8988T (cell line): ENCODE results near the gene SLC4A2.
A peak's percentile ranks its signal among the peaks of the same experiment; 100 is the strongest.
"Not testable (repeated sequence)": the region's sequence is repeated elsewhere in the genome, so short reads cannot be mapped to it uniquely, and the experiment has no call there.

ENCODE experiments used
- DNase-seq: peaks from one replicate; pipeline ENCODE4 v3.0.0; 2011

The SLC4A2 gene

DNA sequence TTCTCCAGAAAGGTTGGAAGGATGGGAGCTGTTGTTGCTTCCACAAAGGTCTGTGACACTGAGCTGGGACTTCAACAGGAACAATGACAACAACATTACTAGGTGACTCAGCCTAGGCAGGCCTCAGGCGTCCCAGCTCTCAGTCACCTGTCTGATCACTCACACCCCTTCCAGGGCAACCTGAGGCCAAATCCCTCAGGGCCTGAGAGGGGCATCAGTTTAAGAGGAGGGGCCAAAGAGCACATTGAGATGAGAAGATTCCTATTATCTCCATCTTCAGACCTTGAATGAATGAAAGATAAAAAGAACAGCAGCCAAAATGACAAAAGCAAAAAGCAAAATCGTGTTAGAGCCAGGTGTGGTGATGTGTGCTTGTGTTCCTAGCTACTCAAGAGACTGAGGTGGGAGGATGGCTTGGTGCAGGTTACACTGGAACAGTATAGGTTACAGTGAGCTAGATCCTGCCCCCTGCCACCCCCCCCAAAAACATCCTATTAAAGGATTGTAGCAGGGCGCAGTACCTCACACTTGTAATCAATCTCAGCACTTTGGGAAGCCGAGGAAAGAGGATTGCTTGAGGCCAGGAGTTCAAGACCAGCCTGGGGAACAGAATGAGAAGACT lies 34.8 kb upstream of the SLC4A2 start, which contains the start of gene ATG9B:
ATG9B (minus strand) TSS at position 60 of the 622 bp plus-strand sequence. CDS start 71 bp downstream, outside the sequence.
- no peak for DNase-seq

DNA sequence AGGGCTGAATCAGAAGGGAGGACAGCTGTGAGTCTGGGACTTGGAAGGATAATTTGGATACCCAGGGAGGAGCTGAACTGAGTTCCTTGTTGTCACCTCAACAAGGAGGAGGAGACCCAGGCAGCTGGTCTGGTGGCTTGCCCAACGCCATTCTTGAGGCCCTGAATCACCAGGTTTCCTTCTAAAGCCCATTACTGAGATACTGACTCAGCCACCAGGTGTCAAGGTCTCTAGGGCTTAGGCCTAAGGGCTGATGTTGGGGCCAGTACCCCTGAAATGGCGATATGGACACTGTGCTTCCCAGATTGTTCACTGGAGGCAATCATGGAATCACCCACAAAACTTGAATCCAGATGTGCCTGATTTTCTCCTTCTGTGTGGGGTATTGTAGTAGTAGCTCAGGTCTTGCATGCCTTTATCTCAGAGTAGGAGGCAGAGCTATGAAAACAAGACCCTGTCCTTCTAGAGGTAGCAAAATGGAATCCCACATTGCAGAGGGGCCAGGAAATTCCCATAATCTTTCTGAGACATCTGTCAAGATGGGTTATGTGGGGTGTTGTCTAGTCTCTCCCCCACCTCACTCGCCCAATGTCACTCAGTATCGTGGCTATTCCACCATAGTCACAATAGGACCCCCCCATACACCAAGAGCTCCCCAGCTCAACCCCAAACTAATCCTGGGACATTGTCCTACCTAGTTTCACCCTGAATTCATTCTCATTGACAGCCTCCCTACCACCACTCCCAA lies 33.3 kb upstream of the SLC4A2 start:
- no peak for DNase-seq

GRCh38 chr7:151026771-151027727 lies 32.3 kb upstream of the SLC4A2 start:
- not testable (repeated sequence) for DNase-seq

DNA sequence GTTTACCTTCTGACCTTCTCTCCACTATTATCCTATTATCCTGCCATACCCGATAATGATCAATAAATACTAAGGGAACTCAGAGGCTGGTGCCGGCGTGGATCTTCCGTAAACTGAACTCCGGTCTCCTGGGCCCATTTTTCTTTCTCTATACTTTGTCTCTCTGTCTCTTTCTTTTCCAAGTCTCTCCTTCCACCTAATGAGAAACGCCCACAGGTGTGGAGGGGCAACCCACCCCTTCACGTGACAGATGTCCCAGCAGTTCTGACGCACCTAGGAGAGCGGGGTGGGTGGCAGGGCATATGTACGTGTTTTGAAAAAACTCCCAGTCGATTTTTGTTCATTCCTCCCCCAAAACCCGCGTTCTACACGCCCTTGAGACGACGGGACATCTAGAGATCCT lies 31.7 kb upstream of the SLC4A2 start:
- DNase-seq, result not testable (repeated sequence)

DNA sequence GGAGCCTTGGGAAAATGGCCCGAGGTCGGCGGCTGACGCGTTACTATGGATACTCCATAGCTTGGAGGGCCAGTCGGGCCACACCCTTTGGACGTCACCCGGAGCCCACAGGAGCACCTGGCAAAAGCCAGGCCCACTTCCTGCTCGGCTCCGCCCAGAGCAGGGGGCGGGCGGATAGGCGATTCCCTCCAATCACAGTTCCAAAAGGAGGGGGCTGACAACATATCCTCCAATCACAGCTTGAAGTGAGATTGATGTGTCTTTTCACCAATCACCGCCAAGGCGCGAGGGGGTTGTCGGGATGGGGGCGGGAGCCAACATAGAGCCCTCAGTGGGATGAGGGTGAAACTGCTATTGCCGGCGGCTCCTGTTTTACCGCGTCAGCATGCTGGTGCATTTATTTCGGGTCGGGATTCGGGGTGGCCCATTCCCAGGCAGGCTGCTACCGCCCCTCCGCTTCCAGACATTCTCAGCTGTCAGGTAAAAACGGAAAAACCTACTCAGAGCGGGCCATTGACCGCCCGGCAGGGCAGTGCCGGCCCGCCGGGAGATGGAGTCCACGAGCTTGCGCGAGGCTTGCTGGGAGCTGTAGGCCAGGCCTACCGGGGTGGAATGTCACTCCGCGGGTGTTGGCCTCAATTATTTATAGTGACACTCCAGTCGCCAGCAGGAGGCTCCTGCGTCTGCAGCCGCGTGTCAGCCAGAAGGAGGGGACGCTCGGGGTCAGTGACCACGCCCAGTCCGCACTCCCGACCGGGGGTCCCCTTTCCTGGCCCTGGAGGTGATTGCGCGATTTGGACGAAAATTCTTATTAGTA lies 31.1 kb upstream of the SLC4A2 start, which contains the start of gene ABCB8:
ABCB8 (plus strand) TSS at position 320 of the 817 bp plus-strand sequence; CDS start at position 386, 66 bp downstream.
- DNase-seq, result peak; percentile 91

DNA sequence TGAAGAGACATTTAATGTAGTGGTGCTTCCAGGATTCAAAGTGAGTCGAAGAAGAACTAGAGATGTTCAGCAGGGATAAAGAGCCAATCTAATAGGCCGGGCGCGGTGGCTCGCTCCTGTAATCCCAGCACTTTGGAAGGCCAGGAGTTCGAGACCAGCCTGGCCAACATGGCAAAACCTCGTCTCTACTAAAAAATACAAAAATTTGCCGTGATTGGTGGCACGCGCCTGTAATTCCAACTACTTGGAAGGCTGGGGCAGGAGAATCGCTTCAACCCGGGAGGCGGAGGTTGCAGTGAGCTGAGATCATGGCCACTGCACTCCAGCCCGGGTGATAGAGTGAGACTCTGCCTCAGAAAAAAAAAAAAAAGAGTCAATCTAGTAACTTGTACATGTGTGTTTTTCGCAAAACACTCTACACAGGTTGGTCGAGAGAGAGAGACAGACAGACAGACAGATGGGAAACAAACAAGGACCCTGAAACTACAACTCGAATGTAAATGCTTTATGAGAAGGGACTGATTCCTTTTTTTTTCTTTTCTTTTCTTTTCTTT lies 30.4 kb upstream of the SLC4A2 start:
- DNase-seq, result no peak

GRCh38 chr7:151031011-151031410 lies 28.4 kb upstream of the SLC4A2 start:
- no peak for DNase-seq

DNA sequence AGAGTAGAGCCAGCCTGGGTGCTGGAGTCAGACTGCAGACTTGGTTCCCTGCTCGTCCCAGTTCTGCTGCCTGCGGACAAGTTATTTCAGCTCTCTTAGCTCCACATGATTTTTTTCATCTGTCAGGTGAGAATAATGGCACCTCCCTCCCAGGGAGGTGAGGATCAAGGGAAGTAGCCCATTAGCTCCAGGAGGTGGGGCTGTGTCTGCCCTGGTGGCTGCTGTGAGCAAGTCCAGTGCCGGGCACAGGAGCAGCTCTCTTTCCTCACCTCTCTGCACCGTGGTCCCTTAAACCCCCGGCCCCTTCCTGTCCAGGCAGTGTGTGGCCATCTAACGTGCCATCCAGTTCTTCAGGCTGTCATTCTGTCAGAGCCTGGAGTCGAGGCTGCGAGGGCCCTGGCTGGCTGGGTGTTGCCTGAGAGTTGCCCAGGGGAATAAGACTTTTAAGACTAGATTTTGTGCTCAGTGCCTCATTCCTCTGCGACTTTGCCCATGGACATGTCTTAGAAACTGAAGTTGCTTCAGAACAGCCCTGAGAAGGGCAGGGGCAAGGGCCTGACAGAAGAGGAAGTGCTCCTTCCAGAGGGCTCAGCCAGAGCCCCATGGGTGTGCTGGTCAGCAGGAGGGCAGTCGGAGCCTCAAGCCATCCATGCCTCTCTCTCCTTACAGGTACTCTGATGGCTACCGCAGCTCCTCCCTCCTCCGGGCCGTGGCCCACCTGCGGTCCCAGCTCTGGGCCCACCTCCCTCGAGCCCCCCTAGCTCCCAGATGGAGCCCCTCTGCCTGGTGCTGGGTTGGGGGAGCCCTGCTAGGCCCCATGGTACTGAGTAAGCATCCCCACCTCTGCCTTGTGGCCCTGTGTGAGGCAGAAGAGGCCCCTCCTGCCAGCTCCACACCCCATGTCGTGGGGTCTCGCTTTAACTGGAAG lies 26.2 kb upstream of the SLC4A2 start:
- DNase-seq, result peak; percentile 71

GRCh38 chr7:151033864-151034249 lies 25.5 kb upstream of the SLC4A2 start:
- DNase-seq, result no peak

DNA sequence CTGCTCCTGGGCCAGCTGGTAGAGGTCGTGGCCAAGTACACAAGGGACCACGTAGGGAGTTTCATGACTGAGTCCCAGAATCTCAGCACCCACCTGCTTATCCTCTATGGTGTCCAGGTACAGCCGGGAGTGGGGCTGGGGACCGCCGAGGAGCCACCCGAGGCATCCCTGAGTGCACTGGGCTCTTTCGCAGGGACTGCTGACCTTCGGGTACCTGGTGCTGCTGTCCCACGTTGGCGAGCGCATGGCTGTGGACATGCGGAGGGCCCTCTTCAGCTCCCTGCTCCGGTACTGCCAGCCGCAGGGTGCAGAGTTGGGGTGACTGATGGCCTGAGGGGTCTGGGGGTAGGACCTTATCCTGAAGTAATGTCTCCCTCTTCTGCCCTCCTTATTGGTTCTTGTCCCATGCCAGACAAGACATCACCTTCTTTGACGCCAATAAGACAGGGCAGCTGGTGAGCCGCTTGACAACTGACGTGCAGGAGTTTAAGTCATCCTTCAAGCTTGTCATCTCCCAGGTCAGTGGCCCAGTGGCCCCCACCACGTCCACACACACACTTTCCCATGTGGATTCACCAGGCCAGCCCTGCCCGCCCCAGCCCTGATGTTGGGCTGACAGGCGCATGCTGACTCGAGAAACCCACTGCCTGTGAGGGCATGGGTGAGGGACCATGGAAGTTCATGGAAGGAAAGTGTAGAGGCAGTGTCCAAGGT lies 24.9 kb upstream of the SLC4A2 start:
- DNase-seq, result no peak

GRCh38 chr7:151035026-151035717 lies 24.2 kb upstream of the SLC4A2 start:
- DNase-seq, result no peak

GRCh38 chr7:151035902-151036301 lies 23.5 kb upstream of the SLC4A2 start:
- DNase-seq, result no peak

DNA sequence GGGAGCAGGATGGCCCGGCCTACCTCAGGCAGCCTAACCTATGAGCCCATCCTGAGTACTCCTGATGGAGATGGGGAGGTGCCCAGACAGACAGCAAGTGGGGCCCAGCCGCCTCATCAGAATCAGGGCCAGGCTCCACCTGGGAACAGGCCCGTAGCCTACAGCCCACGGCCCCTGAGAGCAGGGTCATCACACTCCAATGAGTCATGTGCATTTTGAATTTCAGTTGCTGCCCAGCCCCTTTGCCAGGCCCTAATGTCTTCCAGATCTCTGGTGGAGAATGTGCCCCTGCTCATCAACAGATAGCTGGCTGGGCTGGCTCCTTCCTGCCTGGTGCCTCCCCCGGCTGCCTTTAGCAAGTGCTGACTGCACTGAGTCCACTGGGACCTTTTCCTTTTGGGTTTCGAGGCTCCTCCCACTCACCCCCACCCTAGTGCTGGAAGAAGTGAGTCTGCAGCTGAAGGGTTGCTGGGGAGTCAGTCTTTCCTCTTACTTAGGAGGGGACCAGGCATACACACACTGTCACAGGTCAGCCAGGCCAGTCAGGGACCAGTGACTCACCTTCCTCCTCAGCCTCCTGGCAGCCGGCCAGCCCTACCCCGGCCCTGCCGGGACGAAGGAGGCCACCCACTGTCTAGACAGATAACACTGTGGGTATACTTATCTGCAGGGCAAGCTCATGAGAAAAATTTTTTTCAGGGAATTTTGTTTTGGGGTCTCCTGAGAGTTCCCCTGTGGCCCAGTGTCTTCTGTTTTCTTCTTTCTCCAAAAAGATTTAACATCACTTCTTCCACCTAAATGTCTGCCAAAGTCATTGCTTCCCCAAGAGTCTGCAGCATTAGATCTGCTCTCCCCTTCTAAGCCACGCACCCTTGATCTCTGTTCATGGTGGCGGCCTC lies 20.2 kb upstream of the SLC4A2 start:
- no peak for DNase-seq

GRCh38 chr7:151039850-151040548 lies 19.4 kb upstream of the SLC4A2 start:
- no peak for DNase-seq

GRCh38 chr7:151040616-151041375 lies 18.6 kb upstream of the SLC4A2 start:
- DNase-seq, result no peak

DNA sequence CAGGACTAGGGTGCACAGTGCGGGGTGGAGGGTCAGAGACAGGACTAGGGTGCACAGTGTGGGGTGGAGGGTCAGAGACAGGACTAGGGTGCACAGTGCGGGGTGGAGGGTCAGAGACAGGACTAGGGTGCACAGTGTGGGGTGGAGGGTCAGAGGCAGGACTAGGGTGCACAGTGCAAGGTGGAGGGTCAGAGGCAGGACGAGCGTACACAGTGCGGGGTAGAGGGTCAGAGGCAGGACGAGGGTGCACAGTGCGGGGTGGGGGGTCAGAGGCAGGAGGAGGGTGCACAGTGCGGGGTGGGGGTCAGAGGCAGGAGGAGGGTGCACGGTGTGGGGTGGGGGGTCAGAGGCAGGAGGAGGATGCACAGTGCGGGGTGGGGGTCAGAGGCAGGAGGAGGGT lies 15.9 kb upstream of the SLC4A2 start:
- not testable (repeated sequence) for DNase-seq

DNA sequence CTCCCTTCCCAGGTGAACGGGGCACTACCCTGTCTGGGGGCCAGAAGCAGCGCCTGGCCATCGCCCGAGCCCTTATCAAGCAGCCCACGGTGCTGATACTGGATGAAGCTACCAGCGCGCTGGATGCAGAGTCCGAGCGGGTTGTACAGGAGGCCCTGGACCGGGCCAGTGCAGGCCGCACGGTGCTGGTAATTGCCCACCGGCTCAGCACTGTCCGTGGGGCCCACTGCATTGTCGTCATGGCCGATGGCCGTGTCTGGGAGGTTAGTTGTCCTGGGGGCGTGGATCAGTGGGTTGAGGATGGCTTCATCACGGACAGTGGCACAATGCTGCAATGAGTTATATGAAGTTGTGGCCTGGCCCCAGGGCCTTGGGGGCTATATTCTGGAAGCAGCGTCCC lies 15.4 kb upstream of the SLC4A2 start:
- no peak for DNase-seq
